HCT116 (cell line): ENCODE results near the gene FAT1. TPM values are rescaled to one million over a fixed set of nuclear protein-coding genes. Genes with fewer than 3 reads are reported as not detected.

Experiments used
- ATAC-seq: fragments of 200-7000 bp; cut with Tn5 transposase; 2 replicates; pipeline ENCODE4 v1.9.1; 2020; ENCODE audit warnings: mild to moderate bottlenecking, moderate library complexity
- BruUV-seq: library from RNA; stranded (reverse); fragments of 400-500 nt; replicated peaks from 2 replicates; lab custom pipeline; 2021; lab: Mats Ljungman, UMichigan
- CTCF ChIA-PET: fragments of 300-600 bp; sonication (Branson Sonifier 250); formaldehyde crosslinking; loops from one replicate; lab custom pipeline; 2021; ENCODE audit warnings: antibody characterized with exemption; lab: Charles Lee
- POLR2A ChIA-PET: fragments of 300-600, 350-600 bp; sonication (Branson Sonifier 250); formaldehyde crosslinking; loops from one replicate; lab custom pipeline; 2021; ENCODE audit warnings: antibody characterized with exemption; lab: Charles Lee
- RAD21 ChIA-PET, 2 experiments: fragments of 300-600 bp; sonication (Branson Sonifier 250); formaldehyde crosslinking; loops; one replicate each; lab custom pipeline; 2023; ENCODE audit warnings: low total read pairs in 2 of 2; ENCODE audit not compliant: uncharacterized antibody in 2 of 2, unreplicated experiment in 2 of 2, low non-redundant PET in 1 of 2; lab: Charles Lee
- DNase-seq: peaks from one replicate; pipeline ENCODE4 v3.0.0-alpha.2; 2010; ENCODE audit warnings: low read depth, low spot score
- H2AFZ ChIP-seq: fragments of 200-600 bp; shearing (Covaris generic), sonication (generic); 2 replicates; pipeline ENCODE4 v1.6.1; 2017; ENCODE audit warnings: low read depth, mixed run types, mixed read lengths, antibody characterized with exemption, low read length; ENCODE audit not compliant: poor library complexity, severe bottlenecking
- H3K27ac ChIP-seq: 2 replicates; pipeline ENCODE4 v1.5.1; 2012; ENCODE audit warnings: low read depth, low read length
- H3K27me3 ChIP-seq: fragments of 200-600 bp; sonication (generic); 2 replicates; pipeline ENCODE4 v1.6.1; 2016; ENCODE audit warnings: mixed run types, low read length, mixed read lengths; ENCODE audit not compliant: insufficient read depth
- H3K36me3 ChIP-seq, 2 experiments: fragments of 200-500 bp in 1 of 2; fragments of 200-600 bp in 1 of 2; sonication (Bioruptor generic) in 1 of 2; sonication (generic) in 1 of 2; 2 replicates each; pipeline versions ENCODE4 v1.5.1 to v1.6.1; 2014 to 2016; ENCODE audit warnings: low read length in 2 of 2, inconsistent platforms in 1 of 2, mixed read lengths in 1 of 2, mixed run types in 1 of 2; ENCODE audit not compliant: insufficient read depth in 2 of 2, control insufficient read depth in 1 of 2
- H3K4me1 ChIP-seq, 2 experiments: fragments of 200-600 bp in 1 of 2; sonication (generic) in 1 of 2; 2 replicates each; pipeline versions ENCODE4 v1.5.1 to v1.6.1; 2012 to 2017; ENCODE audit warnings: low read length in 2 of 2, inconsistent platforms in 1 of 2, mild to moderate bottlenecking in 1 of 2, mixed read lengths in 1 of 2, mixed run types in 1 of 2, moderate library complexity in 1 of 2; ENCODE audit not compliant: insufficient read depth in 2 of 2, control insufficient read depth in 1 of 2
- H3K4me2 ChIP-seq: fragments of 200-600 bp; sonication (generic); 2 replicates; pipeline ENCODE4 v1.6.1; 2017; ENCODE audit warnings: mixed run types, low read length, mixed read lengths
- H3K4me3 ChIP-seq, 2 experiments: fragments of 200-600 bp in 1 of 2; sonication (generic) in 1 of 2; replicated peaks in 1 of 2; 2 replicates each; pipeline ENCODE4 v1.5.1; 2011 to 2016; ENCODE audit warnings: low read length in 2 of 2, control low read depth in 1 of 2, low read depth in 1 of 2, mild to moderate bottlenecking in 1 of 2, mixed read lengths in 1 of 2, mixed run types in 1 of 2
- H3K79me2 ChIP-seq: fragments of 200-600 bp; sonication (generic); 2 replicates; pipeline ENCODE4 v1.6.1; 2017; ENCODE audit warnings: mild to moderate bottlenecking, mixed run types, low read length, moderate library complexity, mixed read lengths; ENCODE audit not compliant: insufficient read depth
- H3K9ac ChIP-seq: fragments of 200-600 bp; sonication (generic); 2 replicates; pipeline ENCODE4 v1.6.1; 2016; ENCODE audit warnings: low read length, mixed read lengths
- H3K9me2 ChIP-seq: fragments of 200-600 bp; sonication (generic), shearing (Covaris generic); 2 replicates; pipeline ENCODE4 v1.6.1; 2017; ENCODE audit warnings: mixed run types, mild to moderate bottlenecking, moderate library complexity; ENCODE audit not compliant: insufficient read depth
- H3K9me3 ChIP-seq, 2 experiments: fragments of 200-500 bp in 1 of 2; fragments of 200-600 bp in 1 of 2; sonication (Bioruptor generic) in 1 of 2; sonication (generic) in 1 of 2; 2 replicates each; pipeline ENCODE4 v1.6.1; 2014 to 2017; ENCODE audit warnings: low read length in 2 of 2, mixed read lengths in 2 of 2, inconsistent platforms in 1 of 2, low read depth in 1 of 2, mild to moderate bottlenecking in 1 of 2, mixed run types in 1 of 2, moderate library complexity in 1 of 2; ENCODE audit not compliant: control insufficient read depth in 1 of 2, insufficient read depth in 1 of 2
- H4K20me1 ChIP-seq: fragments of 200-600 bp; sonication (generic), shearing (Covaris generic); 2 replicates; pipeline ENCODE4 v1.6.1; 2017; ENCODE audit warnings: mixed run types, mild to moderate bottlenecking, moderate library complexity; ENCODE audit not compliant: insufficient read depth
- ATF3 ChIP-seq: IDR thresholded peaks from 2 replicates; pipeline ENCODE4 v1.6.1; 2012
- CBX3 ChIP-seq: IDR thresholded peaks from 2 replicates; pipeline ENCODE4 v1.6.1; 2012; ENCODE audit warnings: low read depth
- CEBPB ChIP-seq: IDR thresholded peaks from 2 replicates; pipeline ENCODE4 v1.6.1; 2012; ENCODE audit warnings: low read depth
- CTCF ChIP-seq, 3 experiments: fragments of 200-600 bp in 1 of 3; sonication (generic) in 1 of 3; IDR thresholded peaks in 2 of 3; conservative IDR thresholded peaks in 1 of 3; 2 replicates each; pipeline ENCODE4 v1.5.1; 2012 to 2017; ENCODE audit warnings: low read depth in 2 of 3, low read length in 2 of 3, antibody characterized with exemption in 1 of 3, borderline replicate concordance in 1 of 3, control low read depth in 1 of 3, mild to moderate bottlenecking in 1 of 3, mixed read lengths in 1 of 3, mixed run types in 1 of 3, moderate library complexity in 1 of 3; ENCODE audit not compliant: insufficient read depth in 1 of 3
- FOSL1 ChIP-seq: IDR thresholded peaks from 2 replicates; pipeline ENCODE4 v1.6.1; 2012; ENCODE audit warnings: low read depth
- JUND ChIP-seq: IDR thresholded peaks from 2 replicates; pipeline ENCODE4 v1.6.1; 2012
- MAX ChIP-seq: IDR thresholded peaks from 2 replicates; pipeline ENCODE4 v1.6.1; 2012
- POLR2A ChIP-seq: IDR thresholded peaks from 2 replicates; pipeline ENCODE4 v1.7.0; 2011; ENCODE audit warnings: borderline replicate concordance; ENCODE audit not compliant: insufficient read depth, insufficient read length; ENCODE audit errors: extremely low read depth
- REST ChIP-seq: IDR thresholded peaks from 2 replicates; pipeline ENCODE4 v1.6.1; 2012; ENCODE audit warnings: low read depth
- SP1 ChIP-seq: IDR thresholded peaks from 2 replicates; pipeline ENCODE4 v1.6.1; 2012; ENCODE audit warnings: low read depth
- TCF7L2 ChIP-seq: IDR thresholded peaks from 2 replicates; pipeline ENCODE4 v1.7.0; 2011; ENCODE audit warnings: borderline replicate concordance, inconsistent platforms; ENCODE audit not compliant: insufficient read depth, insufficient read length; ENCODE audit errors: extremely low read depth
- YY1 ChIP-seq: IDR thresholded peaks from 2 replicates; pipeline ENCODE4 v1.6.1; 2011; ENCODE audit warnings: low read length, low read depth, moderate library complexity, mild to moderate bottlenecking; ENCODE audit not compliant: insufficient replicate concordance; ENCODE audit errors: extremely low read depth
- intact Hi-C: fragments of 100-400 bp; cut with micrococcal nuclease; formaldehyde crosslinking; loops from 2 replicates; pipeline ENCODE4 v1.10.0; 2022
- total RNA-seq: library from RNA; stranded (reverse); gene quantifications from one replicate; pipeline ENCODE4 v1.2.1, GENCODE V29; 2021; ENCODE audit not compliant: unreplicated experiment

Gene FAT1
- total RNA-seq, 1 experiment from 2014 or later, result 676 TPM

- Histone ChIP-seq H3K9ac (no peak overlapping the region), H3K9me3 (no peaks in the 10 kb centered on the region), H3K4me3 (no peak overlapping the region), H3K9me2 (no peaks in the 10 kb centered on the region), H3K79me2 (no peaks in the 10 kb centered on the region), H3K4me2 (no peak overlapping the region), H3K27ac (no peak overlapping the region), H4K20me1 (no peaks in the 10 kb centered on the region), H3K36me3 (no peaks in the 10 kb centered on the region), H3K27me3 (no peaks in the 10 kb centered on the region), H2AFZ (no peak overlapping the region), H3K4me1 (no peaks in the 10 kb centered on the region)
- TF ChIP-seq SP1 (no peak), MAX (no peak)
- intact Hi-C loops, result no loop called here
- ATAC-seq (no peak), DNase-seq (no peak)
- ChIA-PET POLR2A (no interaction called here), CTCF (no interaction called here), RAD21 (no interaction called here)
- no TSS peak for BruUV-seq
Measured at GRCh38 chr4:186754976-186755375, 31.3 kb upstream of the FAT1 start.

- Histone ChIP-seq H3K27me3 (no peaks in the 10 kb centered on the region), H4K20me1 (no peaks in the 10 kb centered on the region), H2AFZ (no peak overlapping the region), H3K27ac (no peak overlapping the region), H3K9me3 (no peaks in the 10 kb centered on the region), H3K4me3 (no peak overlapping the region), H3K9ac (no peak overlapping the region), H3K9me2 (no peaks in the 10 kb centered on the region), H3K4me1 (no peaks in the 10 kb centered on the region), H3K36me3 (no peaks in the 10 kb centered on the region), H3K79me2 (no peaks in the 10 kb centered on the region), H3K4me2 (no peak overlapping the region)
- TF ChIP-seq YY1 (no peak), POLR2A (no peak), CTCF (IDR thresholded peaks at IDR 0.05 in 2 of 3, conservative IDR thresholded peaks at IDR 0.05 in 1 of 3; ENCODE audit: borderline replicate concordance in 1 of 3, insufficient read depth in 1 of 3, low read depth in 2 of 3, low read length in 2 of 3) (no peak), CEBPB (no peak), FOSL1 (no peak), CBX3 (no peak), JUND (no peak), ATF3 (no peak), REST (no peak), TCF7L2 (no peak)
- RAD21 ChIA-PET, result no interaction called here
- intact Hi-C loops, result no loop called here
- BruUV-seq, result no TSS peak
- CTCF ChIA-PET, result no interaction called here
- POLR2A ChIA-PET, result no interaction called here
- no peak for ATAC-seq
- no peak for DNase-seq
Measured at GRCh38 chr4:186752325-186752724, 28.7 kb upstream of the FAT1 start.
